OCI-LY3 (cell line): ENCODE measurements around the gene RAD18.

Source experiments
- H2AFZ ChIP-seq: fragments of 200-600, 300-600 bp; shearing (Covaris generic); 2 replicates; pipeline ENCODE4 v1.6.0; 2014; ENCODE audit warnings: antibody characterized with exemption, low read depth, low read length
- H3K27ac ChIP-seq: fragments of 200-600, 300-600 bp; sonication (generic); 2 replicates; pipeline ENCODE4 v1.5.1; 2014; ENCODE audit warnings: mild to moderate bottlenecking, low read length, moderate library complexity, mixed read lengths
- H3K27me3 ChIP-seq: fragments of 200-600, 300-600 bp; sonication (generic); 2 replicates; pipeline ENCODE4 v1.6.1; 2014; ENCODE audit warnings: low read depth, low read length, mixed read lengths
- H3K36me3 ChIP-seq: fragments of 200-600, 300-600 bp; sonication (generic); replicated peaks from 2 replicates; pipeline ENCODE3; 2014; ENCODE audit warnings: low read depth, low read length, mixed read lengths
- H3K4me1 ChIP-seq: fragments of 300-600, 200-600 bp; sonication (generic); 2 replicates; pipeline ENCODE4 v1.6.1; 2014; ENCODE audit warnings: low read length, mixed read lengths
- H3K4me2 ChIP-seq: fragments of 200-600, 300-600 bp; sonication (generic); 2 replicates; pipeline ENCODE4 v1.6.1; 2014; ENCODE audit warnings: low read length, mixed read lengths
- H3K4me3 ChIP-seq: fragments of 300-600, 200-600 bp; sonication (generic); 2 replicates; pipeline ENCODE4 v1.5.1; 2014; ENCODE audit warnings: antibody characterized with exemption, mild to moderate bottlenecking, low read length, moderate library complexity
- H3K79me2 ChIP-seq: fragments of 300-600, 200-600 bp; shearing (Covaris generic); 2 replicates; pipeline ENCODE4 v1.6.1; 2014; ENCODE audit warnings: mild to moderate bottlenecking, low read length, mixed read lengths
- H3K9ac ChIP-seq: fragments of 300-600, 200-600 bp; shearing (Covaris generic); 2 replicates; pipeline ENCODE4 v1.6.0; 2014; ENCODE audit warnings: mild to moderate bottlenecking, low read length, moderate library complexity
- H3K9me3 ChIP-seq: fragments of 200-600, 300-600 bp; shearing (Covaris generic); 2 replicates; pipeline ENCODE4 v1.6.1; 2014; ENCODE audit warnings: low read length, mixed read lengths; ENCODE audit not compliant: insufficient read depth
- H4K20me1 ChIP-seq: fragments of 200-600, 300-600 bp; sonication (generic); 2 replicates; pipeline ENCODE4 v1.6.1; 2016; ENCODE audit warnings: low read length, mixed read lengths; ENCODE audit not compliant: insufficient read depth
- EZH2phosphoT487 ChIP-seq: fragments of 200-600 bp; shearing (Covaris generic); IDR thresholded peaks from 2 replicates; pipeline ENCODE4 v1.6.1; 2018; ENCODE audit warnings: antibody characterized with exemption, mixed run types, low read depth
- TF ChIP-seq, protein P1 (sequence below): fragments of 200-600, 300-600 bp; sonication (generic); IDR thresholded peaks from 2 replicates; pipeline ENCODE4 v1.5.1; 2014; ENCODE audit warnings: antibody characterized with exemption, low read length, low read depth

Gene RAD18

DNA sequence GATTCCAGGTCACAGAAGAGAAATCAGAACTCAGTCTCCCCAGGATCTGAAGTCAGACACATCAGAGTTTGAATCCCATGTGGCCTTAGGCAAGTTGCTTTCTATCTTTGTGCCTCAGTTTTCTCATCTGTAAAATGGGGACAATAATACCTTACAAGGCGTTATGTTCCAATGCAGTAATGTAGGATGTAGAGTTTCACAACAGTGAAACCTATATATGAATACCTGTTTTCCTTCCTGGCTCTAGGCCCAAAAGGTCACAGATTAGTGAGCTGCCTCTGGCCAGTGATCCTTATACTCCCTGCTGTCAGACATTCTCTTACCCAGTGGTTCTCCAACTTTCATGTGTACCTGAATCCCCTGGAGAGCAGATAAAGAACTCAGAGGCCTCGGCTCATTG is 121.0 kb downstream of the RAD18 start:
- Histone ChIP-seq H3K4me2 (no peak overlapping the region), H3K4me3 (no peak overlapping the region), H4K20me1 (no peaks in the 10 kb centered on the region), H3K4me1 (no peaks in the 10 kb centered on the region), H3K27ac (no peak overlapping the region), H3K9ac (no peak overlapping the region), H3K36me3 (peaks cover 4% of the 10 kb centered on the region), H3K9me3 (no peaks in the 10 kb centered on the region), H2AFZ (no peak overlapping the region), H3K27me3 (no peaks in the 10 kb centered on the region), H3K79me2 (no peaks in the 10 kb centered on the region)
- TF ChIP-seq, protein P1, sequence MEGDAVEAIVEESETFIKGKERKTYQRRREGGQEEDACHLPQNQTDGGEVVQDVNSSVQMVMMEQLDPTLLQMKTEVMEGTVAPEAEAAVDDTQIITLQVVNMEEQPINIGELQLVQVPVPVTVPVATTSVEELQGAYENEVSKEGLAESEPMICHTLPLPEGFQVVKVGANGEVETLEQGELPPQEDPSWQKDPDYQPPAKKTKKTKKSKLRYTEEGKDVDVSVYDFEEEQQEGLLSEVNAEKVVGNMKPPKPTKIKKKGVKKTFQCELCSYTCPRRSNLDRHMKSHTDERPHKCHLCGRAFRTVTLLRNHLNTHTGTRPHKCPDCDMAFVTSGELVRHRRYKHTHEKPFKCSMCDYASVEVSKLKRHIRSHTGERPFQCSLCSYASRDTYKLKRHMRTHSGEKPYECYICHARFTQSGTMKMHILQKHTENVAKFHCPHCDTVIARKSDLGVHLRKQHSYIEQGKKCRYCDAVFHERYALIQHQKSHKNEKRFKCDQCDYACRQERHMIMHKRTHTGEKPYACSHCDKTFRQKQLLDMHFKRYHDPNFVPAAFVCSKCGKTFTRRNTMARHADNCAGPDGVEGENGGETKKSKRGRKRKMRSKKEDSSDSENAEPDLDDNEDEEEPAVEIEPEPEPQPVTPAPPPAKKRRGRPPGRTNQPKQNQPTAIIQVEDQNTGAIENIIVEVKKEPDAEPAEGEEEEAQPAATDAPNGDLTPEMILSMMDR: no peak
- no peak for TF ChIP-seq EZH2phosphoT487

DNA sequence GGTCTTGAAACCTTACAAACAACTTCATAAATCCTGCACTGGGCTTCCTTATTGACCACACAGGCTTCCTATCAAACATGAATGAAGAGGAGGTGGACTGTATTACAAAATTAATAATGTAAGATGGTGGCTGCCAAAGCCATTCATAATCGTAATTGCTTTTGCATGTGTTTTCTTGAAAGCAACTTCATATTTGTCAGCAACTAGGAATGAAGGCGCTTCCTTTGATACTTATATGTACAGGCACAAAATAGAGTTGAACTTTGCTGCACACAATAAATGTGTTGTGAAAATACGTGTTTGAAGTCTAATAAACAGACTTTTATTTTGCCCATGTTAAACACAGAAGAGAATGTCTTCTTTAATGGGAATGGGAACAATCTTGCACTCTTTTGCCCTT is 121.8 kb downstream of the RAD18 start:
- Histone ChIP-seq H3K79me2 (no peaks in the 10 kb centered on the region), H4K20me1 (no peaks in the 10 kb centered on the region), H3K4me3 (no peak overlapping the region), H3K4me1 (no peaks in the 10 kb centered on the region), H3K36me3 (peaks cover 4% of the 10 kb centered on the region), H3K9ac (no peak overlapping the region), H3K27ac (no peak overlapping the region), H3K27me3 (no peaks in the 10 kb centered on the region), H3K9me3 (no peaks in the 10 kb centered on the region), H3K4me2 (no peak overlapping the region), H2AFZ (no peak overlapping the region)
- TF ChIP-seq, protein P1: no peak
- TF ChIP-seq EZH2phosphoT487: no peak

DNA sequence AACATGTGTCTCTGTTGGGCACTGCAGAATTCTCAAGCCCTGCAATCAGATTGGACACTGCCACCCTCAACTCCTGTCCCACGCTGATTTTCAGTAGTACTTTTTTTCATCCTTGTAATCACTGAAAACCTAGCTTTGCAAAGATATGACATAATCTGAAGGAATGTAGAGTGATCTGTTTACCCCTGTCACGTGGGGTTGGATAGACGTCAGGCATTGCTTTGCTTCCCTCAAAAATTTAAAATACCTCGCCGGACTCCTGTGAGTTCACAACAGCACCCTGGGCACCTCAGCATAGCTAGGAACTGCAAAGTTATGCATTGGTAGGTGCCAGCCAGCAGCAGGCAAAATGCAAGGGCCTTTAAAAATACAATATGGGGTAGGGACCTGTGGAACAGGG is 122.7 kb downstream of the RAD18 start:
- no peak overlapping the region for H3K4me2 ChIP-seq
- H3K27ac ChIP-seq: no peak overlapping the region

GRCh38 chr3:8839607-8840325 is 123.5 kb downstream of the RAD18 start:
- H3K4me1 ChIP-seq: no peaks in the 10 kb centered on the region
- no peak overlapping the region for H3K9ac ChIP-seq
- no peak for TF ChIP-seq EZH2phosphoT487
- TF ChIP-seq, protein P1: no peak
- H4K20me1 ChIP-seq: no peaks in the 10 kb centered on the region
- peaks cover 4% of the 10 kb centered on the region for H3K36me3 ChIP-seq
- no peak overlapping the region for H2AFZ ChIP-seq
- no peak overlapping the region for H3K27ac ChIP-seq
- H3K79me2 ChIP-seq: no peaks in the 10 kb centered on the region
- no peak overlapping the region for H3K4me2 ChIP-seq
- no peak overlapping the region for H3K4me3 ChIP-seq
- no peaks in the 10 kb centered on the region for H3K27me3 ChIP-seq
- no peaks in the 10 kb centered on the region for H3K9me3 ChIP-seq

More for the DNA sequence above, 122.7 kb downstream of the RAD18 start:
- no peaks in the 10 kb centered on the region for H3K27me3 ChIP-seq
- H3K4me1 ChIP-seq: no peaks in the 10 kb centered on the region
- H3K4me3 ChIP-seq: no peak overlapping the region
- H3K79me2 ChIP-seq: no peaks in the 10 kb centered on the region
- no peaks in the 10 kb centered on the region for H4K20me1 ChIP-seq
- H2AFZ ChIP-seq: no peak overlapping the region
- no peaks in the 10 kb centered on the region for H3K9me3 ChIP-seq
- no peak for TF ChIP-seq EZH2phosphoT487
- TF ChIP-seq, protein P1: no peak
- no peak overlapping the region for H3K9ac ChIP-seq
- peaks cover 4% of the 10 kb centered on the region for H3K36me3 ChIP-seq
